GM18505 (cell line): ENCODE data around the gene PTPRG.

Experiments used
- ATAC-seq: cut with Tn5 transposase; IDR thresholded peaks from one replicate; pipeline ENCODE4 v1.9.1; 2021; ENCODE audit not compliant: unreplicated experiment
- POLR2A ChIP-seq: IDR thresholded peaks from 4 replicates; pipeline ENCODE4 v1.6.1; 2011; ENCODE audit warnings: borderline replicate concordance; ENCODE audit not compliant: insufficient read depth, insufficient read length; ENCODE audit errors: extremely low read depth

The PTPRG gene

DNA sequence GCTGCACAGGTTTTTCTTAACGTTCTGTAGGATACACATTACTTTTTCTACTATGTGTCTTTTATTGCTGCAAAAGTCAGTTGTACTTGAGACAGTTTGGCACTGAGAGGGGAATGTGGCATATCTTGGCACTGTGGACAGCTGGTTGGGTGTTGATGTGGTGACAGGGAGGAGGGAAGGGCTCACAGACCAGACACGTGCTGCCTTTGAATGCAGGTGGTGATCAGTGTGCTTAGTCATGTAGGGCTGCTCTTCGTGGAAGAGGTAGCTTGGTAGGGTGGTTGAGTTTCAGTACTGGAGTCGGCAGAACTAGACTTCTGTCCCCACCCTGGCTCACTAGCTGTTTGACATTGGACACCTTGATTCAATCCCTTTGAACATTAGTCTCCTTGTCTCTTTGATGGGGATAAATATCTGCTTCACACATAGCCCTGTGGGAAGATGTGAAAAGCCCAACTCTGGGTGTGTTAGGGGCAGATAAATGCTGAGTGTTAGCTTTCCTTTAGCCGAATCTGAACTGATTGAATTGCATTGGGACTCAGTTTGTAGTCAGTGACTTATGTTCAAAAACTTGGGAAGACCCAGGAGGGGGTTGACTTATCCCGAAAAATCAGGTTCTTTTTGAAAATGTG, 108.4 kb downstream of the PTPRG start:
- no peak for TF ChIP-seq POLR2A
- ATAC-seq: no peak

DNA sequence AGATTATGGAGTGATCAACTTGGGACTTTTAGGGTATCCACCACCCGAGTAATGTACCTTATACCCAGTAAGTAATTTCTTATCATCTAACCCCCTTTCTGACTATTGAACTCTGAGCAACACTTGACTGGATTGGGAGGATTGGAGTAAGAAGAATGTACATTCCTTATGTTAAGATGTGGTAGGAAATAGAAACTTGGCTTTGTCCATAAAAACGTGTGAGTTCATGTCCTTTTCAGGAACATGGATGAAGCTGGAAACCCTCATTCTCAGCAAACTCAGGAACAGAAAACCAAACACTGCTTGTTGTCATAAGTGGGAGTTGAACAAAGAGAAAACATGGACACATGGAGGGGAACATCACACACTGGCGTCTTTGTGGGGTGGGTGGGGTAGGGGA, 112.3 kb downstream of the PTPRG start:
- no peak for TF ChIP-seq POLR2A
- no peak for ATAC-seq

DNA sequence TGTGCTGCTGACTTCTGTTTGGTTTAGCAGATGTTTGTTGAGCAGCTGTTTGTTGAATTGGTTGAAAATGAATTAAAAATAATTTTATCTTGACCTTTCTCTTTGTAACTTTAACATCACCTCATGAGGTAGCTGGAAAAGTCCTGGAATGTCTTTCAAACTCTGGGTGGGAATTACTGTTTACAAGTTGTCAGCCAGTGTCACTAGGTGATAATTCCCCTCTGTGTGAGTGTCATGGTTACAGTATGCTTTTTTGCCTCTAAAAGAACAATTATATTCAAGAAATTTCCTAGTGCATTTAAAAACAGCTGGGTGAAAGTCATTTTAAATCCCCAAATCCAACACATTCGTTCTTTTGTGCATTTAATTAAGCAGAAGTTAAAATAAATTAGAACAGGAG, 113.2 kb downstream of the PTPRG start:
- TF ChIP-seq POLR2A: no peak
- no peak for ATAC-seq

DNA sequence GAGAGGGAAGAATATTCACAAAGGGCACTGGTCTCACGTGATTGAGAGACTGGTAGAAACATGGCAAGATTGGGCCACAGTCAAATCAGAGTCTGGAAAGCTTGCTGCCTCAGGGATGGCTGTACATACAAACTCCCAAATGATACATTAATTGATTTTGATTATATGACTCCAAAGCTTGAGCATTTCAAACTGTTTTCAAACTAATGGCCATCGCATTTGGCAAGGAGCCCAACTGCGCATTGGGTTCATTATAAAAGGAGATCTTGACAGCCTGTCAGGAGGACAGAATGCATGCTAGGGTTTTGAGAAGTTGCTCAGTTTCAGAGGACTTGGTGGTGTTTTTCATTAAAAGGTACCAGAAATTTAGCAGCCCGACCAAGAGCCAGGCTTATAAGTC, 117.7 kb downstream of the PTPRG start:
- ATAC-seq: no peak
- TF ChIP-seq POLR2A: no peak

DNA sequence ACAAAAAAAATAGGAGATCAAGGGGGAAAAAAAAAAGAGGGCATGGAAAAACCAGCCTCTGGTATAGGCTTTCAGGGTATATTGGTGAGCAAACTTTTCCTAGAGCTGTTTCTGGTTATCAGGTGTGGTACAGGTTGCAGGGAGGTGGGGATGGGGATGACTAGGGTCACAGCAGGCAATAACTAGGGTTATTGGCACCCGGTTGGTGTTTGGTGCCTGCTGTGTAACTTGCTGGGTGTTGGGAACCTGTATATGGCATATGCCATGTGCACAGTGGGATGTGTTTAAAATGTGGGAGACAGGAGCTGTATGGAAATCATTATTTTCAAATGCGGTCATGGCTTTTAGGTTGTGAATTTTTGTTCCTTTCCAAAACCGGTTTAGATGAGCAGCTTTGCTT, 119.2 kb downstream of the PTPRG start:
- no peak for ATAC-seq
- no peak for TF ChIP-seq POLR2A

DNA sequence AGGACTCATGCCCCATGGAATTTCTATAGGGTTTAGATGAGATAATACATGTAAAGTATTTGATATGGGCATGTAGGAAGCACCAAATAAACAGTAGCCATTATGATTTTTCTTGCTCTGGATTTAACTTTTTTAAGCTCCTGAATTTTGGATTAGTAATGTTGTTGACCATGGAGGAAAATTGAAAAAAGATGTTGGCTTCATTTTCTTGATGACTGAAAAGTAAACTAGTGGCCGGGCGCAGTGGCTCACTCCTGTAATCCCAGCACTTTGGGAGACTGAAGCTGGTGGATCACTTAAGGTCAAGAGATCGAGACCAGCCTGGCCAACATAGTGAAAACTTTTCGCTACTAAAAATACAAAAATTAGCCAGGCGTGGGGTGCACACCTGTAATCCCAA, 120.3 kb downstream of the PTPRG start:
- no peak for ATAC-seq
- no peak for TF ChIP-seq POLR2A

DNA sequence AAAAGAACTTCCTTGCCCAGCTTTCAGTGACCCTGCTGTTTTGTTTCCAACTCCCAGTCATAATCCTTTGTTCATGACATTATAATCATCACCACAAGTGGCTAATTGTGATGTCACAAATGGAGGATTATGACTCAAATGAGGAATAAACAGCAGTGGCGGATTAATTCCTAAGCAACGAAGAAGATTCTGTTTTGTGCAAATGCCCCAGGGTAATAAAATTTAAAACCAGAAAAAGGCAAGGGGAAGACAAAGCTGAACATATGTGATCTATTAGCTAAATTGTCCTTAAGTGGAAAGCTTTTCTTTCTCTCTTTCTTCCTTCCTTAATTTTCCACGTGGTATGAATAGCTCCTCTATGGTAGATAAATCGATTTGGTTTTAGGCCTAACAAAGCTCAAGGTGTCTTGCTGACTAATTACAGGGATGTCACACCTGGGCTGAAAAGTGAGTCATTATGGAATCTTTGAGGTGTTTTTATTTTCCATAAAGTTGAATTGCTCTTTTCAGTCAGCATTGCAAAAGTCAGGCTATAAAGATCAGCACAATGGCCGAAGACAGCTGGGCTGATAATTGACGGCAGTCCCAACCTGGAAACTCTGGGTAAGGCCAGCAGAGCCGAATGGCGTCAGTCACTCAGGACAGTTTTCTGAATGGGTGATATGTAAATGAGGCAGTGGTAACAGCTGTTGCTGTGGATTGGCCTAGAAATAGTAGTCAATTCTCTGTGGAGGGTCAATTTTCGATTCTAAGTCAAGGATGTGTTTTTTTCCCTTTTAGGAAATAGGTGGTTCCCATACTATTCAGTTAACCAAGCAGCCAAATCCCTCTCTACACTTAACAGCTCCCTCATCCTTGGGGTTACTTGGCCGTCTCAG, 121.5 kb downstream of the PTPRG start:
- no peak for TF ChIP-seq POLR2A
- ATAC-seq: no peak

DNA sequence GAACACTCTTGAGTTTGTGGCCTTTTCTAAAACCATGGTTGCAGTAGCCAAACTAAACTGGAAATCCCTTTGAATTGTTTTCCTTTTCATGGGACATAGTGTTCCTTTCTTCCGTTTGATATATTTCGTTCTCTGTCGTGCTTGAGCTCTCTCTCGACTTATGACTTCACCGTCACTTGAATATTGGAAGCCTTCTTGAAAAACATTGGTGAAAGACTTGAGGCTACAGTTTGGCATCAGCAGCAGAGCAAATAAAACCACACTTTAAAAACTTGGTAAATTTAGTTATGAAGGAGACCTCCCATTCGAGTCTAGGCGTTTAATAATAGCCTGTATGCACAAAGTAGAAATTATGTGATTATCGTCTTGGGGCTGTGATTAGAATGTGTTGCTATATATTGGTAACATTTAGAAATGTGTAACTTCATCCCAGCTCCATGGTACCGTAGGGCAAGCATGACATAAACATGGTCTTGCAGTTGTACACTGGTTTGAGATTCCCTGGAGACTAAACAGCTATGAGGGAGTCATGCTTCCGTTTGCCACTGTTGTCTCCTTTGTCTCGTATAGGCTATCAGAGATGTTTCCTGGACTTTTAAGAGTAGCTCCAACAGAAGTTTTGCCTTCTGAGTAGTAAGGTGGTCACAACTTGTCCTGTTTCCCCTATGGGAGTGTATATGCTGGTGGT, 122.3 kb downstream of the PTPRG start:
- no peak for TF ChIP-seq POLR2A
- ATAC-seq: no peak

DNA sequence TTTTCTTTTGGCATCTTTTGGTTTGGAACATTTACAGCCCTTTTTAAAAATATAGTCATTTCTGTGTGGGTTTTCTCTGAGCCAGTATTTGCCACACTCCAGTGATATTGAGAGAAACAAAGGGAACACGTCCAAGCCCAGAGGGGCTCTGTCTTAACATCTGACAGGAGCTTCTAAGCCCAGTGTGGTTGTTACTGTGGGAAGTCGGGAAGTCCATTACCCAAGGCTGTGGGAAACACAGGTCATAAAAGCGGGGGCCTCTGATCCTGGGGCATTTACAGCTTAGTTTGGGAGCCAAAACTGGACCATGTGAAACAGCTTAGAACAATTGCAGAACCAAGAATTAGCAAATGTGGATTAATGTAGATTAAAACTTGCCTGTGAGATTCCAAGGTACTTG, 123.0 kb downstream of the PTPRG start:
- ATAC-seq: no peak
- TF ChIP-seq POLR2A: no peak

DNA sequence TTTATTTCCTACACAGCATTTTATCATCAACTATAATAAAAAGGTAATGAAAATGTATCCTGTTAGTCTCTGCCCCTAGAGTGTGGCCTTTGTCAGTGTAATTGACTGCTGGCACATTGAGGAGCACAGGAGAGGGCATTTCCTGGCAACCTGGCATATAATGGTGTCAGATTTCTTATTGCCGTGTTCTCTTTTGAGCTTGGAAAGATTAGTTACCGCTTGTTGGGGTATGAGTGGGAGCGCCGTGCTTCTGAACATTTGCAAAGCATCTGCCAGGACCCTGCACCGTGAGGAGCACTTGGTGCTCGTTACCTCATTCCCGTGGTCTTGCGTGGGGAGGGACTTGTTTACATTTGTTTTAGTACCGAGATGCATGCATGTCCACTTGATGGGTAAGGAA, 124.4 kb downstream of the PTPRG start:
- no peak for TF ChIP-seq POLR2A
- ATAC-seq: no peak

DNA sequence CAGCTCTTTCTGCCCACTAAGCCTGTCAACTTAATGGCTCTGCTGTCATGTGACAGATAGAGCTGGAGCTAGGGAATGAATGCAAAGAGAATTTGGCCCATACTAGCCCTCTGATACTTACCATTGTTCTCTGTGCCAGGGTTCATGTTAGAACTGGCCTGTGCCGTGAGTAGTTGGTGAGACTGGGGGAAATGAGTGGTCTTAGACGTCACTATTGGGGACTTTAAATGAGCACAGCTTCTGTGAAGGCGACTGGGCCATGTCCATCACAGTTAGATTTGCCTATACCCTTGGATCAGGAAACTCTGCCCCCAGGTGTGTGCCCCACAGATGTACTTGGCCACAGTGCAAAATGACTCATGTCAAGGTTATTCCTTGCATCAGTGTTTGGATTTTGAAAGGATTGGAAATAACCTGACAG, 124.9 kb downstream of the PTPRG start:
- TF ChIP-seq POLR2A: no peak

DNA sequence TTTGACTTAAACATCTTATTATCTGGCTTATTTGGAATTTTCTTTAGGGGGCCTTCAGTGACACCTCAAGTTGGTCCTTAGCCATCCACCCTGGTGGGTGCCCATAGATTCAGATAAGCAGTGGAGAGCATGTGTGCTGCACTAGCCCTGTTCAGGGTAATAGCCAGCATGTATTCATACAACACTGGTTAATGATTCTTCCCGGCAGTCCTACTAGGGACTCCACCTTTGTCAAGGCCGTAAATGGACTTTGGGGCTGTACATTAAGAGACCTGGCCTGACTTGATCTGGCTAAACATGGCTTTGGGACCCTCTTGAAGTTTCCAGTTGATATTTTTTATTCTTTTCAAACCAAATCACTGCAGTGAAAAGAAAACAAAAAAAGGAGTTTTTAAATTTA, 125.8 kb downstream of the PTPRG start:
- no peak for ATAC-seq
- no peak for TF ChIP-seq POLR2A

More for the DNA sequence above, 124.9 kb downstream of the PTPRG start:
- ATAC-seq: no peak

DNA sequence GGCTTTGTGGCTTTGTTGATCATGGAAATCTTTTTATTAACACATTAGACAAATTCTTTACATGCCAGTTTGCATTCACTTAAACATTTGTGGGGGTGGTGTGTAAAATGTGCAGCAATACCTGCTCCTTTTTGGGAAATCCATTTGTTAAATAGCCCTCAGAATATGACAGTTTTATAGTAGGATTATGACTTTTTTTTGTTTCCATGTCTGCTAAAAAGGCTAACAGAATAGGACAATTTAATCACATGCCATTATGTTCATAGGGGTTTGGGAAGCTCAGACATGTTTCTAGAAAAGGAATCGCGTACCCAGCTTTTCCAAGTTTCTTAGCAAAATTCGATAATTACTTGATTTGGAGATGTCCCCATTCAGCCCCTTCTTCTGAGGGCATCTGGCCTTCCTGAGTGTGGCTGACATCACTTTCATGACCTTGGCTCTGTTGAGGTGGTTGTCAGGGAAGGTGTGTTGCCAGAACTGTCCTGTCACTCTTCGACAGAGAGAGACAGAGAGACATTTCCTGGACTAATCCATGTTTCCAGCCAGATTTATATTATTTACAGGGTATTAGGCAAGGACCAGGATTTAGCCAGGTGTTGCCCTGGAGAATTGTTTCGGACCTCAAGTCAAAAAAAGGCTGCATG, 126.4 kb downstream of the PTPRG start:
- no peak for ATAC-seq
- TF ChIP-seq POLR2A: no peak
